Naive B cell (primary cell): ENCODE results near the gene RBM15. TPM values are rescaled to one million over a fixed set of nuclear protein-coding genes. Genes with fewer than 3 reads are reported as not detected.

Experiments
- ATAC-seq, 2 donors: fragments of 150-1000 bp; cut with Tn5 transposase; 2 replicates each; pipeline ENCODE4 v1.10.0; 2021; ENCODE audit warnings: low read depth in 2 of 2, mild to moderate bottlenecking in 2 of 2, moderate library complexity in 2 of 2
- DNase-seq: peaks from one replicate; pipeline ENCODE4 v3.0.0; 2022
- H3K27ac Mint-ChIP-seq, 6 donors: one replicate each; pipeline ENCODE4 v1.8.0; 2020 to 2022; ENCODE audit warnings: mild to moderate bottlenecking in 6 of 6, mixed read lengths in 6 of 6, moderate library complexity in 5 of 6, inconsistent platforms in 2 of 6
- H3K27me3 Mint-ChIP-seq, 3 donors: one replicate each; pipeline ENCODE4 v1.8.0; 2021 to 2022; ENCODE audit warnings: mixed read lengths in 3 of 3, mild to moderate bottlenecking in 1 of 3
- H3K36me3 Mint-ChIP-seq, 2 donors: one replicate each; pipeline ENCODE4 v1.8.0; 2020 to 2022; ENCODE audit warnings: mixed read lengths in 2 of 2, inconsistent platforms in 1 of 2, mild to moderate bottlenecking in 1 of 2
- H3K4me1 Mint-ChIP-seq, 3 donors: one replicate each; pipeline ENCODE4 v1.8.0; 2020 to 2022; ENCODE audit warnings: mixed read lengths in 3 of 3, inconsistent platforms in 1 of 3, mild to moderate bottlenecking in 1 of 3, moderate library complexity in 1 of 3
- H3K4me3 Mint-ChIP-seq, 8 donors: one replicate each; pipeline ENCODE4 v1.8.0; 2020 to 2022; ENCODE audit warnings: mild to moderate bottlenecking in 8 of 8, mixed read lengths in 8 of 8, moderate library complexity in 8 of 8, inconsistent platforms in 2 of 8
- H3K9me3 Mint-ChIP-seq, 7 donors: one replicate each; pipeline ENCODE4 v1.8.0; 2020 to 2022; ENCODE audit warnings: mixed read lengths in 7 of 7, mild to moderate bottlenecking in 5 of 7, inconsistent platforms in 2 of 7, moderate library complexity in 1 of 7
- polyA plus RNA-seq, 6 donors: library from polyadenylated mRNA; unstranded; fragments of 300-500 nt; fragmentation: Illumina TruSeq; gene quantifications; one replicate each; pipeline ENCODE4 v1.2.3, GENCODE V29; 2021; ENCODE audit warnings: low read depth in 6 of 6

Gene RBM15
- polyA plus RNA-seq, 6 donors from 2014 or later: 13.2 to 23.1 (median 17.4) TPM

DNA sequence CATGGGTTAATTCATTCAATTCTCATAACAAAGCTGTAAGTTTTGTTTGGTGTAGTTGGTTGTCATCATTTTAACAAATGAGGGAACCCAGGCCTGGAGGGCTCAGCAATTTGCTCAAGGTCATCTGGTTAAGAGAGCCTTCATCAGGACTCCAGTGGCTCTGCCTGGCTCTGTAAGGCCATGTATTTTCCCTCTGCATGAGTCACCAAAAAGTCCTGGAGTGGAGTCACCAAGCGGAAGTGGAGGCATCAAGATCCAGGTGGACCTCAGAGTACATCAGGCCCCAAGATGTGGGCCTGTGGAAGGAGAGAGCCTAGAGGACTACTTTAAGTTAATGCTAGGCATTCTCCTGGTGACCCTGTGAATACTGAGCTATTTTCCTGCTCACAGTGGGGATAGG is 30.0 kb upstream of the RBM15 start:
- Mint-ChIP-seq H3K27me3 (peaks cover 0 to 6% (median 0%) of the 10 kb centered on the region in 3 donors), H3K9me3 (no peaks in the 10 kb centered on the region), H3K4me1 (peaks cover 0 to 8% (median 7%) of the 10 kb centered on the region in 3 donors), H3K27ac (no peak overlapping the region), H3K36me3 (no peaks in the 10 kb centered on the region), H3K4me3 (no peak overlapping the region)
- DNase-seq: no peak
- ATAC-seq: no peak

DNA sequence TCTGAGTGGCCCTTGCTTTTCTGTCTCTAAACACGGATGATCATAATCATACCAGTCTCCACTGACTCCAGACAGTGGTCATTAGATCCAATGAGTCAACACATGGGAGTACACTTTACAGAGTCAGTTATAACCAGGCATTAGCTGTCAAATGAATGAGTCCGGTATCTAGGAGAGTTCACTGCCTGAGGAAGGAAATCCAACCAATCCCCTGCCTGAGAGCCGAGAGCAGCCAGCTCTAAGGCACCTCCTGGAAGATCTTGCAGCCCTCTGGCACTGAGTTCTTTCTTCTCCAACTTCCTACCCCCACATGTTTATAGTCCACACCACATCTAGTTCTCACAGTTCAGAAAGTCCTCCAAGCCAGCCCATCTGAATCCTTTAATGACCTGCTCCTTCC is 29.4 kb upstream of the RBM15 start:
- Mint-ChIP-seq H3K4me3 (no peak overlapping the region), H3K9me3 (no peaks in the 10 kb centered on the region), H3K27me3 (peaks cover 0 to 6% (median 0%) of the 10 kb centered on the region in 3 donors), H3K27ac (no peak overlapping the region), H3K4me1 (peaks cover 0 to 8% (median 7%) of the 10 kb centered on the region in 3 donors), H3K36me3 (no peaks in the 10 kb centered on the region)
- DNase-seq (no peak), ATAC-seq (no peak)

DNA sequence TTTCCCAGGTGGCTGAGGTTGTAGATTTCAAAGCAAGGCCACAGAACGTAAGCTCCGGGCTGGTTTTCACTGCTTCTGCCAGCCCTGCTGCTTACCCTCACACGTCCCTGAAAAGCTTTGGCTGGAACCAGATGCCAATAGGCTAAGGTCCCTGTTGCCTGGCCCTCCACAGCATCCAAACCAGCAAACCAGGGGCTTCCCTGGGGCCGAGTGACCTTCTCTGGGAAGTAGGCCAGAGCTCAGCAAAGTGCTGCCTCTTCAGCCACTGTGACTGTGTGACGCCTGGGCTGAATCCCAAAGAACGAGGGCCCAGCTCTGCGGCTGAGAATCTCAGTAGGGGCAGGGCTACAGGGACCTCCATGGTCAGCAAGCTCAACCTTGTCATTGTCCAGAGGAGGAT is 28.9 kb upstream of the RBM15 start:
- H3K36me3 Mint-ChIP-seq: no peaks in the 10 kb centered on the region
- ATAC-seq: no peak
- H3K4me3 Mint-ChIP-seq: no peak overlapping the region
- peak overlapping the region in 1 of 6 donors; percentile 42 for H3K27ac Mint-ChIP-seq
- peaks cover 0 to 8% (median 7%) of the 10 kb centered on the region in 3 donors for H3K4me1 Mint-ChIP-seq
- H3K9me3 Mint-ChIP-seq: no peaks in the 10 kb centered on the region
- DNase-seq: no peak
- peaks cover 0 to 6% (median 0%) of the 10 kb centered on the region in 3 donors for H3K27me3 Mint-ChIP-seq

DNA sequence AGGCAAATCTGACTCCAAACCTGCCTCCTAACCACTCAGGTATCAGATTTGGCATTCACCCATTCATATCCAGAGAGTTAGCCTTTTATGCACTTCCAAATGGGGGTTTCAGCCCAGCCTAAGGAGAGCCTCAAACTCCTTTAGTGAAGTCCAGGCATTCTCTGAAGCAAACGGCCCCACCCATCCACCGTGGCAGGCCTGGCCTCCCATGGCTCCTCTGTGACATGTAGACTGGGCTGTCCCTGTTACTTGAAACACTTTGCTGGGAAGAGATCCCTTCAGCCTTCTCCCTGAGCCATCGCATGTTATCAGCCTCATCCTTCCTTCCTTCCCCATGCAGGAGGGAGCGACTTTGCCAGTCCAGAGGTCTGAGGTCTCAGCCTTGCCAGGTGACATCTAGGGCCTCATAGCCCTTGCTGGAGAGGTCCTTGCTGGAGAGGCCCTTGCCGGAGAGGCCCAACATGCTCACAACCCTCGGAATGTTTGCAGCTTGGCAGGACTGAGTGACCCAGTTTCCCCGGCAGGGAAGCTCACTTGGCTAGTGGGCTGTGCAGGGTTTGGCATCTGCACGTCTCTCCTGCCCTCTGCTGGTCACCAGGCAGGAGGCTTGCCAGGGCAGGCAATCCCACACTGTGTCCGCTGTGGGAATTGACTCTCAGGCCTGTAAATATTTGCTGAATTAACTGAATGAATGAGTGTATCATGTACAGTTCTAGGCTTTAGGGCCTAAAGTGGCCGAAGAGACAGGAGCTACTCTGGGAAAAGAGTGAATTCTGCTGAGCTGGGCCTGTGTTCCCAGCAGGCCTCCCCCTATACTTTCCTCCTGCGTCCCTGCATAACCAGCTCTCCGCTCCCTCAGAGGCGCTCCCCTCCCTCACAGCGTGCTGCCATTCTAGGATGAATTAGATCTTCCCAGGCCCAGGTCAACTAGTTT is 26.7 kb upstream of the RBM15 start:
- Mint-ChIP-seq H3K27me3 (no peaks in the 10 kb centered on the region), H3K4me3 (no peak overlapping the region), H3K36me3 (no peaks in the 10 kb centered on the region), H3K9me3 (no peaks in the 10 kb centered on the region), H3K27ac (peak overlapping the region in 3 of 6 donors; percentile 5 to 76 (median 73)), H3K4me1 (peaks cover 0 to 8% (median 7%) of the 10 kb centered on the region in 3 donors)
- ATAC-seq (peak; percentile 96 to 99), DNase-seq (peak; percentile 68)

DNA sequence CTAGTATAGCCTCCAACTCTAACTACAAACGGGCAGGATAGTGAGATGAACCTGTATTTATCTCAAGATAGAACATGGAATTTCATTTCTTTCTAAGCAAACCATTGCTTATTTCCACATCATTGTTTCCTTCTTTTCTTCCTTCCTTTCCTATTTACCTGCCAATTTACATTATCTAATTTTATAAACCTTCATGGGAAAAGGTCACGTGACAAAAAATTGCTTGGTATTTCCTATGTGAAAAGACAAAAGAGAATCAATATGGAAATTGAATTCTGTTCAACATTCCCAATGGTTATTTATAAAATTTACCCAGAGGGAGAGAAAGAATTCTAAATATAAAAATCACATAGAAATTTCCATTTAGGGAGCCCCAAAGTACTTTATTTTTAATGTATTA is 22.4 kb upstream of the RBM15 start:
- no peaks in the 10 kb centered on the region for H3K36me3 Mint-ChIP-seq
- DNase-seq: no peak
- peaks cover 0 to 7% (median 0%) of the 10 kb centered on the region in 3 donors for H3K4me1 Mint-ChIP-seq
- peak overlapping the region in 1 of 6 donors; percentile 70 for H3K27ac Mint-ChIP-seq
- ATAC-seq: no peak
- no peaks in the 10 kb centered on the region for H3K27me3 Mint-ChIP-seq
- no peaks in the 10 kb centered on the region for H3K9me3 Mint-ChIP-seq
- H3K4me3 Mint-ChIP-seq: no peak overlapping the region

DNA sequence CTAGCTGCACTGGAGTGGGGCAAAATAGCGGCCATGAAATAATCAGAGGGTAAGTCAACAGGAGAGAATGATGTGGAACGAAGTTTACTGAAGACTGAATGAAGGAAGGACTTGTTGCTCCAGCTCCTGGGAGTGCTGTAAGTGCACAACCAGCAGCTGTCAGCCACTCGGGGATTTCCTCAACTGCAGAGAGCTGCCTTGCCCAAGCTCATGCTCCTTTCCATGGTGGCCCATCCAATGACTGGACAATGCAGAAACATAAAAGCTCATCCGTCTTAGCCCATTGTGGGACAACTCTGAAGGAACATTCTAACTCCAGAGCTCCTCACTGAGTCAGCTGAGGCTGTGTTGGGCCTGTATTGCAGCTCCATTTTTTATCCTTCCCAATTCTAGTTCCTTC is 21.1 kb upstream of the RBM15 start:
- Mint-ChIP-seq H3K36me3 (no peaks in the 10 kb centered on the region), H3K9me3 (no peaks in the 10 kb centered on the region), H3K27me3 (no peaks in the 10 kb centered on the region), H3K4me1 (no peaks in the 10 kb centered on the region), H3K4me3 (peak overlapping the region in 1 of 8 donors; percentile 72), H3K27ac (no peak overlapping the region)
- DNase-seq (no peak), ATAC-seq (no peak)

DNA sequence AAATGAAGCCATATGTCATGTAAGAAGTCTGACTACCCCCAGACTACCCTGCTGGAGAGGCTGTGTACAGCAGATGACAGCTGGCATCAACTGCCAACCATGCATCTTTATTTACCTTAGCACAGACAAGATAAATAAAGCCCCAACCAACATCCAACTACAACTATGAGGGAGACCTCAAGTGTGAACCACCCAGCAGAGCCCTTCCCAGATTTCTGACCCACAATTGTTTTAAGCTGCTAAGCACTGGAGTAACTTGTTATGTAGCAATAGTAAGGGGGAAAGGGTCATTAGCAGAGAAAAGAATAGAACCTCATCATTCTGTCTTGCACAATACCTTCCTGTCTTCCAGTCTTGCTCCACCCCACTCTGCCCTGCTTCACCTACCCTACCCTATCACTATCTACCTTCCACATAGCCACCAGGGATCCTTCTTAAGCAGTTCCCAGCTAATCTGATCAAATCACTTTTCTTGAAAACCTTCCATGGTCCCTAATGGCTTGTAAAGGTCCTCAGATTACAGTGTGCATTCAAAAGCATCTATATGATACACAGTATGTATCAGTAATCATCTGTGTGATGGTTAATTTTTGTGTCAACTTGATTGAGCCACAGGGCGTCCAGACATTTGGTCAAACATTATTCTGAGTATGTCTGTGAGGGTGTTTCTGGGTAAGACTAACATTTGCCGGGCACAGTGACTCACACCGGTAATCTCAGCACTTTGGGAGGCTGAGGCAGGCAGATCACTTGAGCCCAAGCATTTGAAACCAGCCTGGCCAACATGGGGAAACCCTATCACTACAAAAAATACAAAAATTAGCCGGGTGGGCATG is 19.6 kb upstream of the RBM15 start:
- H3K9me3 Mint-ChIP-seq: no peaks in the 10 kb centered on the region
- H3K27me3 Mint-ChIP-seq: no peaks in the 10 kb centered on the region

DNA sequence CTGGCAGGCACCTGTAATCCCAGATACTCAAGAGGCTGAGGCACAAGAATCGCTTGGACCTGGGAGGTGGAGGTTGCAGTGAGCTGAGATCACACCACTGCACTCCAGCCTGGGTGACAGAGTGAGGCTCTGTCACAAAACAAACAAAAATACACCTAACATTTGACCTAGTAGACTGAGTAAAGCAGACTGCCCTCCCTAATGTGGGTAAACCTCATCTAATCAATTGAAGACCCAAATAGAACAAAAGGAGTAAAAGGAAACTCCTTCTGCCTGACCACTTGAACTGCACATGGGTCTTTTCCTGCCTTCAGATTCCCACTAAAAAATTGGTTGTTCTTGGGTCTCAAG is 19.0 kb upstream of the RBM15 start:
- H3K4me3 Mint-ChIP-seq: no peak overlapping the region
- H3K9me3 Mint-ChIP-seq: no peaks in the 10 kb centered on the region
- DNase-seq (no peak), ATAC-seq (no peak)
- no peaks in the 10 kb centered on the region for H3K36me3 Mint-ChIP-seq
- no peaks in the 10 kb centered on the region for H3K4me1 Mint-ChIP-seq
- no peaks in the 10 kb centered on the region for H3K27me3 Mint-ChIP-seq
- H3K27ac Mint-ChIP-seq: no peak overlapping the region

More for the DNA sequence above, 19.6 kb upstream of the RBM15 start:
- ATAC-seq (no peak), DNase-seq (no peak)
- H3K27ac Mint-ChIP-seq: no peak overlapping the region
- H3K4me1 Mint-ChIP-seq: no peaks in the 10 kb centered on the region
- no peak overlapping the region for H3K4me3 Mint-ChIP-seq
- no peaks in the 10 kb centered on the region for H3K36me3 Mint-ChIP-seq

DNA sequence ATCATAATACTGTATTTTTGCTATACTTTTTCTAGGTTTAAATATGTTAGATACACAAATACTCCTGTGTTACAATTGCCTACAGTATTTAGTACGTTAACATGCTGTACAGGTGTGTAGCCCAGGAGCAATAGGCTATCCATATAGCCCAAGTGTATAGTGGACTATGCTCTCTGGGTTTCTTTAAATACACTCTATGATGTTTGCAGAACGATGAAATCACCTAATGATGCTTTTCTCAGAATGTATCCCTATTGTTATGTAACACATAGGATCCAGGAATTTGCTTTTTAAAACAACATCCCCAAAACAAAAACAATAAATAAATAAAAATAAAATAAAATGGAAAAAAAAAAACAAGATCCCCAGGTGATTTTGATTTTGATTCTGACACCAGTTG is 18.1 kb upstream of the RBM15 start:
- H3K9me3 Mint-ChIP-seq: no peaks in the 10 kb centered on the region
- DNase-seq: no peak

DNA sequence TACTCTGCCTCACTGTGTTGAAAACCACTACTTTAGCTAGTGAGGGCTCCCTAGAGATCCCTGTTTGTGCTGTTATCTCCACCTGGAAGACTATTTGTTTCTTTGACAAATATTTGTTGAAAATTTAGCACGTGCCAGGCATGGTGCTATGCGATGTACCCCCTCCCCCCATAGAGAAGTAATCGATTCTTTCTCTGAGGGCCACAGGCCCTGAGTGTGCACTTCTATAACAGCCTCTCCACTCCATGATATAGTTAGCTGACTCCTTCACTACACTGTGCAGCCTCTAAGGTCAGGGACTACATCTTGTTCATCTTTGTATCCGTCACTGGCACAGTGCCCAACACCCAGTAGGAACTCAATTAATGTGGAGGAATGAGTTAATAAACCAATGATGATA is 17.3 kb upstream of the RBM15 start:
- H3K9me3 Mint-ChIP-seq: no peaks in the 10 kb centered on the region
- H3K4me3 Mint-ChIP-seq: no peak overlapping the region
- H3K36me3 Mint-ChIP-seq: no peaks in the 10 kb centered on the region
- H3K4me1 Mint-ChIP-seq: no peaks in the 10 kb centered on the region
- ATAC-seq (no peak), DNase-seq (no peak)
- no peaks in the 10 kb centered on the region for H3K27me3 Mint-ChIP-seq
- no peak overlapping the region for H3K27ac Mint-ChIP-seq

More for the DNA sequence above, 18.1 kb upstream of the RBM15 start:
- no peaks in the 10 kb centered on the region for H3K36me3 Mint-ChIP-seq
- H3K27ac Mint-ChIP-seq: no peak overlapping the region
- H3K4me3 Mint-ChIP-seq: no peak overlapping the region
- H3K27me3 Mint-ChIP-seq: no peaks in the 10 kb centered on the region
- no peaks in the 10 kb centered on the region for H3K4me1 Mint-ChIP-seq
- ATAC-seq: no peak

DNA sequence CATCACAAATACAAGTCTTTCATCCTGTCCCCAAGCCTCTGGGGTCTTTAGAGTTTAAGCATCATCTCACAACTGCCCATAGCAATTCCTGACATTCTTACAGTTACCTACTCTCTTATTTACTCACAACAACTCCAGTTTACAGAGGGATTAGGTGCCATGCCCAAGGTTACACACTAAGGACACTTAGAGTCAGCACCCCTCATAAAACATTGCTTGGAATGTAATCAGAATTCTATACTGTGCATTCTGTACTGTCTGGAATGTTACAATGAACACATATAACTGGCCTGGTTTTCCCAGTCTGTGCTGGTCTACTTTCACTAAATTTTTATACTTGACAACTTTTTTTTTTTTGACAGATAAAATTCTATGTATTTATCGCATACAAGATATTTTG is 14.5 kb upstream of the RBM15 start:
- Mint-ChIP-seq H3K27me3 (no peaks in the 10 kb centered on the region), H3K36me3 (peaks cover 0 to 5% of the 10 kb centered on the region in 2 donors), H3K4me1 (no peaks in the 10 kb centered on the region), H3K9me3 (no peaks in the 10 kb centered on the region), H3K27ac (no peak overlapping the region), H3K4me3 (no peak overlapping the region)
- no peak for ATAC-seq
- DNase-seq: no peak

DNA sequence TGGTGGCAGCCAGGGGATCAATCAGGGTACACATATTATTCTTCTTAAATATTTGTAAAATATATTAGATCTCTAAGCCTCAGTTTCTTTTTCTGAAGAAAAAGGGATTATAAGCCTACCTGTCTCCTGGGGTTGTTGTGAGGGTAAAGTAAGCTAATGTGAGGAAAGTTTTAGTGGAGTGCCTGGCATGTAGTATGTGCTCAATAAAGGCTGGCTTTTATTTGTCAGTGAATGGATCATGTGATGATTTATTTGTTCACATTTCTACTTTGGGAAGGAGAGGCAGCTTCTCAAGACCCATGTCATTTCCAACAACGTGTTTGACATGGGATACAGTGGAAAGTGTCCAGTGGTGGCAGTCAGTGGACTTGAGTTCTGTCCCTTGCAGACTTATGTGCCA is 12.4 kb upstream of the RBM15 start:
- DNase-seq (no peak), ATAC-seq (no peak)
- Mint-ChIP-seq H3K36me3 (peaks cover 0 to 10% of the 10 kb centered on the region in 2 donors), H3K9me3 (no peaks in the 10 kb centered on the region), H3K27ac (peak overlapping the region in 1 of 6 donors; percentile 60), H3K4me1 (no peaks in the 10 kb centered on the region), H3K4me3 (no peak overlapping the region), H3K27me3 (no peaks in the 10 kb centered on the region)

DNA sequence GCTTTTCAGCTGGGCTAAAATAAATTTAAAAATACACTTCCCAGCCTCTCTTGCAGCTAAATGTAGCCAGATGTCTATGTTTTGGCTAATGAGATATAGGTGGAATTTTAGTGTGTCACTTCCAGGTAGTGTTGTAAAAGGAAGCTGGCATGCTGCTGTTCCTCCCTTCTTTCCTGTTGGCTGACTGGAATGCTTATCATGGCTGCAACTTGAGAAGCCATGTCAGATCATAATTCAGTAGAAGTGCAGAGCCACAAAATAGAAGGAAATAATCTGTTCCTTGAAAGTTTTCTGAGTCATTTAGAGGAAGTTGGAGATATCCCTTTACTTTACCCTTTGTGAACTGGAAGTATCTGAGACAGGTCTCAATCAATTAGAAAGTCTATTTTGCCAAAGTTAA is 10.9 kb upstream of the RBM15 start:
- Mint-ChIP-seq H3K27ac (no peak overlapping the region), H3K4me3 (peak overlapping the region in 1 of 8 donors; percentile 18), H3K9me3 (no peaks in the 10 kb centered on the region), H3K27me3 (no peaks in the 10 kb centered on the region), H3K4me1 (no peaks in the 10 kb centered on the region), H3K36me3 (peaks cover 0 to 10% of the 10 kb centered on the region in 2 donors)
- ATAC-seq (no peak), DNase-seq (no peak)

DNA sequence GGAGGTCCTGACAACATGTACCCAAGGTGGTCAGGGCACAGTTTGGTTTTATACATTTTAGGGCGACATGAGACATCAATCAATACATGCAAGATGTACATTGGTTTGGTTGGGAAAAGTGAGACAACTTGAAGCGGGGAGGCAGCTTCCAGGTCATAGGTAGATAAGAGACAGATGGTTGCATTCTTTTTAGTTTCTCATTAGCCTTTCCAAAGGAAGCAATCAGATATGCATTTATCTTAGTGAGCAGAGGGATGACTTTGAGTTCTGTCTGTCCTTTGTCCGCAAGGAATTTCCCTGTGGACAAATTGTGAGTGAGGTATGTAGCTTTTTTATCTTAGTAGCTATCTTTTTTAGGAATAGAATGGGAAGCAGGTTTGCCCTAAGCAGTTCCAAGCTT is 10.5 kb upstream of the RBM15 start:
- Mint-ChIP-seq H3K36me3 (peaks cover 0 to 10% of the 10 kb centered on the region in 2 donors), H3K4me1 (no peaks in the 10 kb centered on the region), H3K27me3 (no peaks in the 10 kb centered on the region), H3K9me3 (no peaks in the 10 kb centered on the region), H3K27ac (no peak overlapping the region), H3K4me3 (peak overlapping the region in 1 of 8 donors; percentile 18)
- ATAC-seq (no peak), DNase-seq (no peak)
